Erythroblast (primary cell): ENCODE data around the gene WT1.

Experiments used
- GATA1 ChIP-seq: IDR thresholded peaks from 2 replicates; pipeline ENCODE4 v1.6.1; 2011; ENCODE audit warnings: low read depth, mild to moderate bottlenecking, control low read depth, low read length, moderate library complexity
- POLR2A ChIP-seq: IDR thresholded peaks from 2 replicates; pipeline ENCODE4 v1.6.1; 2011; ENCODE audit warnings: mild to moderate bottlenecking, low read length

DNA sequence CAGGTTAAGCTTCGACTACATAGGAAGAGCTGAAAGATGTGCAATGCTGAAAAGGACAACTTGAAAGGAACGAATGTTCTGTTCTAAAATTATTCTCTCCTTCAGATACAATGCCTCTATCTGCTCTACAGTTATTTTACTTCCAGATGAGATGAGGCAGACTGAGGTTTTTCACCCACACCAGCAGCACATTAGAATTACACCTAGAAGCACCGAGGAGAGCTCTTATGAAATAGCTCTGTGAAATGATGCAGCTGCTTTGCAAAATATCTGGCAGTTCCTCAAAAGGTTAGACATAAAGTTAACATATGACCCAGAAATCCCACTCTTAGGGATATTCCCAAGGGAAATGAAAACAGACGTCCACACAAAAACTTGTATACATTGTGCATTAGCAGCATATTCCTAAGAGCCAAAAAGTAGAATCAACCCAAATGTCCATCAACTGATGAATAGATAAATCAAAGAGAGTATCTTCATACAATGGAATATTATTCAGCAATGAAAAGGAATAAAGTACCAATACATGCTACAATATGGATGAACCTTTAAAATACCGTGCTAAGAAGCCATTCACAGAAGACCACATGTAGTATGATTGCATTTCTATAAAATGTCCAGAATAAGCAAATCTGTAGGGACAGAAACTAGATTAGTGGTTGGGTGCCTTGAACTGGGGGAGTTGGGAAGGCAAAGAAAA lies 34.5 kb downstream of the WT1 start:
- no peak for TF ChIP-seq POLR2A
- no peak for TF ChIP-seq GATA1
